ENCODE results near the gene IQCC.

IQCC gene

DNA sequence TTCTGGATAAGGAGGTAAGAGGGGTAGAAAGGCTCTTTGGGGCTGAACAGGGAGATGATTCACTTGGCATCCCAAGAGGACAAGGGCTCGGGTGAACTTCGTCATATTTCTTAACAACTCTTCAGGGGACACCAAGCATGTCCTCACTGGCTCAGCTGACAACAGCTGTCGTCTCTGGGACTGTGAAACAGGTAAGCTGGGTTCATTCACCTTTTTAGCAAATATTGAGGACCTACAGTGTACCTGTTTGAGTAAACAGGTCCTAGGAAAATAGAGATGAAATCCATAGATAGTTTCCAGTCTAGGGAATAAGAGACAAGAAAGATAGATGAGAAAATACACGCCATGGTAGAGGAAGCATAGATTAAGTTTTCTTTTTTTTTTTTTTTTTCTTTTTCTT, 18.8 kb downstream of the IQCC start:
- no peak for DNase-seq

DNA sequence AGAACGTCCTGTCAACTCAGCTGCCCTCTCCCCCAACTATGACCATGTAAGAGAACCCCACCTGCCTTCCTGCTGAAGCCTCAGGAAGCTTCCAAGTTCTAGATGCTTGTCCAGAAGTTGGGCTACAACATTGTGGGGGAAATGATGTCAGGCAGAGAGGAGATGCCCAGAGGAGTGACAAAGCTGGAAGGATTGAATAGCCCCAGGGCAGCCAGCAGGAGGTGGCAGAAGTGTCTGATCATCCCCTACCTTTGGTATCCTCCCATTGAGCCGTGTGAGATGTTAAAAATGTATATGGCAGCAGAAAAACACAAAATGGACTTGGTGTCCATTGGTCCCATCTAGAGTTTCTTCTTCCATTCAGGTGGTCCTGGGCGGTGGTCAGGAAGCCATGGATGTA, 23.3 kb downstream of the IQCC start:
- DNase-seq: no peak

DNA sequence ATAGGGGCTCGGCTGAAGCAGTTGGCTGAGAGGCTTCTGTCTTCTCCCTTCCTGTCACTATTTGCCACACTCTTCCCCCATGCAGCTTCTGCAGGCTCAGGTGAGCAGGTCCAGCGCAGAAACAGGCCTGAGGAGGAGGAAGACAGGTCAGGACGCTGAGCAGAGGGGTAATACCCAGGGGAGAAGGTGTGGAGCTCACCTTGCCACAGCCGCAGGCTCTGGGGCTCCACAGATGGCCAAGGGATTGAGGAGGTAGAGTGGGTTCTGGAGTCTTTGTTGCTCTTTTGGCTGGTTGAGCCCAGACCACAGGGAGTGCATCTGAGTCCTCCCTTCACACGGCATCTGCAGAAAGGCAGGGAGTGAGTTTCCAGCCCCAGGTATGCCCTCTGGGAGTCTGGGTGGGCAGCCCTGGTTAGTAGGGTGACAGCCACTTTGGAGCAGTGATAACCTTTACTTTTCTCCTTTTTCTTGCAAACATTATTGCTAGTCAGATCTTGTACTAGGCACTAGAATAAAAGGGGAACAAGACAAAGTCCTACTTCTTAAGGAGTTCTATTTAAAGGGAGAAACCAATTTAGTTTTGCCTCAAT, 26.5 kb downstream of the IQCC start:
- no peak for DNase-seq

DNA sequence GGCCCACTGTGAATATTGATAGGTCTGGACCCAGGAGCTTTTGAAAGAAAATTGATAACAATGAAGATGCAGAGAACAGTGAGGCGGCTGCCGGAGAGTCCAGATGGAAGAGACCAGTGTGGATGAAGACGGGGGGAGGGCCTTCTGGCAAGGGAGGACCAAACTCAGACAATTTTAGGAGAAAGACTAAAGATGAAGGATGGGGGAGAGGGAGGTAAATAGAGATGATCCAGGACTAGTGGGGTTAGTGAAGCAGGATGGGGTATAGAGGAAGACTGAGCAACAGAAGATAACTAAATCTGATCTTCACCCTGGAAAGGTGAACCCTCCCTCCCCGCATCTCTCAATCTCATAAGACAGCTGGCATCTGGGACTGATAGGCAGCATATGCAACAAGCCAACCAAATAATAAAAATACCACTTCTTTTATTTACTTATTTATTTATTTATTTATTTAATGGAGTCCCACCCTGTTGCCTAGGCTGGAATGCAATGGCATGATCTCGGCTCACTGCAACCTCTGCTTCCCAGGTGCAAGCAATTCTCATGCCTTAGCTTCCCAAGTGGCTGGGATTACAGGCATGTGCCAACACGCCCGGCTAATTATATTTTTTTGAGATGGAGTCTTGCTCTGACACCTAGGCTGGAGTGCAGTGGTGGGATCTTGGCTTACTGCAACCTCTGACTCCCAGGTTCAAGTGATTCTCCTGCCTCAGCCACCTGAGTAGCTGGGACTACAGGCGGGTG, 27.3 kb downstream of the IQCC start:
- no peak for DNase-seq

DNA sequence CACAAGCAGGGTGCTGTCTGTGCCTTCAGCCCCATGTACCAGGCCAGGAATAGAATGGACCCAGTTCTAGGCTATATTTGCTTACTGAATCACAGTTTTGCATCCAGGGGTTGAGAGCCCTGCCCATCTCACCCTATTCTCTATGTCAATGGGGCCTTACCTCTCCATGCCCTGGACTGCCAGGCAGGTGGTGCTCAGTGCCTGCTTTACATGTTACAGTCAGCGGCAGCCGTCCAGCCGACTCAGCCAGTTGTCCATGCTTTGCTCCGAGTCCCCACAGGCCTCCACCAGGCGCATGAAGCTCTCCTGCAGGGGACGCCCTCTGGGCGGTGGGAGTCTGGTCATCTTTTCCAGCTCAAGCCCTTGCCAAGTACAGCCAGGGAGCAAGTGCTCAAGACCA, 29.3 kb downstream of the IQCC start:
- no peak for DNase-seq

DNA sequence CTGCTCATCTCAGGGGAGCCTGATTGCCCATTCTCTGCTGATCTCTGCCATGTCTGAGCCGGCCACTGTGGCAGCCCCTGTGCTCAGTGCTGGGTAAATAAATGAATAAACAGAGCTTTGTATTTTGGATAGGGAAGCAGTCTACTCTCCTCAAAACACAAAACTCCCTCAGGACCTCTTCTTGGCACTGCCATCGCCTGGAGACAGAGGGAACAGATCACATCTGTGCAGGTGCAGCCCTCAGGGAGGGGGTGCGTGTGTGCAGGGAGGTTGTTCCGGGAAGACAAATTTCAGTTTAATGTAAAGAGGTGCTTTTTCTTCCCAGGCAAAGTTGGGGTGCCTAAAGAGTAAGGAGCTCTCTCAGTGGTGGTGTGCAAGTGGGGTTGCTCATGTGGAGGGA, 33.9 kb downstream of the IQCC start:
- no peak for DNase-seq

DNA sequence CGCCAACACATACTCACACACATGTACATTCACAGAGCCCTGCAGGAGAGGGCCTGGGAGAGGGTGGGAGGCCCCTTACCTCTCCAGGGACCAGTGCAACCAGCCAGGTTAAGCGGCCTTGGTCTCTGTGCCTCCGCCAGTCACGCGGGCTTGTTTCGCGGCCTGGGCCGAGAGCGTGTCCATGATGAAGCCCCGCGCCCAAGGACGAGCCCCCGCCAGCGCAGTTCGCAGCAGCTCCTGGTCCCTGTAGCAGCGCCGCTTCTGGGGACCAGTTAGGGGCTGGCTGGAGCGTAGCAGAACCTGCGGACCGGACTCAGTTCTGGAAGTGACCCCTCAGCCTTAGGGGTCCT, 34.3 kb downstream of the IQCC start:
- DNase-seq: no peak

DNA sequence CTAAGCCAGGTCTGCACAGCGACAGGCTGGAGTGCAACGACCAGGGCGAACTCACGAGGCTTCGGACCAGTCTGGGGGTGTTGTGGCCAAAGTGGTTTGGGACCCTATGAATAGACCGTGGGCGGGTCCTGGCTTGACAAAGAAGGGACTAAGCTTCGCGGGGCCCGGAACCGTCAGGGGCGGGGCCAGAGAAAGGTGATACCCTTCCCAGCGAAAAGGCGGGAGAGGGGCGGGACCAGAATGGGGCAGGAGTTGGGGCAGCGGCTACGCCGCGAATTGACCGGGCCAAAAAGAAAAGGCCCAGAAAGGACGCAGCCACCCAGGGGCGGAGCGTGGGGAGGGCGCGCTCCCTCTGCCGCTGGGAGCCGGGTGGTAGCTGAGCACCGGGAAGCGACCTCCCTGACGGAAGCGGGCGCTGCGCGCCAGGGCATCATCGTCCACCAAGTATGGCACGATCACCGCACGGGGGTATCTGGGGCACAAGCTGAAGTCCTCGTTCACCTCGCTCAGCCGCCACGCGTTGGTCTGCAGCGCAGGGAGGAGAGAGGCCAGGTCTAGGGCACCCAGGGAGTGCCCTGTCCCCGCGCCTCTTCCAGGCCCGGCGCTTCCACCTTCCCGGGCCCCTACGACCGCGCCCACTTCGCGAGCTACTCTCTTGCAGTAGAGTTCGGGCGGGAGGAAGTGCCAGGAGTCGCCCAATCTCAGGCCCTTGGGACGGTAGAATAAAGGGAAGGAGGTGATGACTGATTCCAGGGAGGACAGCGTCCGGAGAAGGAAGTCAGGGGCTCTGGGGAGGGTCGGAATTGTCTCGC, 34.9 kb downstream of the IQCC start:
- DNase-seq: peak; percentile 56 to 68

DNA sequence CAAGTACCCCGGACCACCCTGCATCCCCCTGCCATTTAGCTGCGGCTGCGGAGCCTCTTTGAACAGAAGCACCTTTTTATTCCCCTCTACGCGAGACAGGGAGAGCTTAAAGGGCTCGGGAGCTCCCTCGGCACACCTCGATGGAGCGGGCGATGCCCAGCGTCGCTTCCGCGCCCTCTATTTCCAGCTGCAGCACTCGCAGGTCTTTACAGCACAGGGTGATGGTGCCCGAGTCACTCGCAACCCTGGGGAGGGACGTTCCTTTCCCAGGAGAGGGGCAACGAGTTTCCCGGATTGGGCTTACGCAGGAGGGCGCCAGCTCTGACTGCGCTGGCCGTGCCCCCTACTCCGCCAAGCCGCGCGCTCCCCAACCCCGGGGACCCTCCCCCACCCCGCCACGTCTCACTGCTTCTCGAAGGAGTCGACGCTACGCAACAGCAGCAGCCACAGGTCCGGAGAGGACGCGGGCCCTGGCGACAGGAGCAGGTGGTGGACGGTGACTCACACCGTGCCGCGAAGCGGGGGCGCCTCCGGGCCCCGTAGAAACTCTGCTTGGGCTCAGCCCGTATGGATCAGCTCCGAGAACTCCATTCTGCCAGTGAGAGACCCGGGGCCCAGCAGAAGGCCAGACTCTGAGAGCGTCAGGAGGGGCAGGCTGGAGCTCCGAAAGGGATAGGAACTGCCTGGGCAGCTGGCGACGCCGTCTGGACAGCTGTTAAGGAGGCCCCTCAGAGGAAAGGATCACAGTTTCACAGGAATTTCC, 35.7 kb downstream of the IQCC start:
- peak; percentile 44 to 54 for DNase-seq

DNA sequence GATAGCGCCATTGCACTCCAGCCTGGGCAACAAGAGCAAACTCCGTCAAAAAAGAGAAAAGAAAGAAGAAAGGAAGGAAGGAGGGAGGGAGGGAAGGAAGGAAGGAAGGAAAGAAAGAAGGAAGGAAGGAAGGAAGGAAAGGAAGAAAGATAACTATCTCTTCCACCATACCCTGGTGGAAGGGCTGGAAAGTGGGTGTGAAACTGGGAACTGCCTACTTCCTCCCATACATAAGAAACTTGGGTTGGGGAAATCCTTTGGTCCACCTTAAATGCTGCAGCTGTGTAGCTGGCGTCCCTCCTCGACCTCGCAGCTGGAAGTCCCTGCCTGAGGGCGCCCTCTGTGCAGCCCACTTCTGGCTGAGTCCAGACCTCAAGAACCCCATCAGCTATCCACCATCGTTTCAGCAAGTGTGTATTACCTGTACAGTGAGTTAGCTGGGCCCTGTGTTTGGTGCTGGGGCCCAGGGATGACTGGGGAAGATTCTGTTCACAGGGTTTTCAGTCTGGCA, 36.9 kb downstream of the IQCC start:
- DNase-seq: no peak

DNA sequence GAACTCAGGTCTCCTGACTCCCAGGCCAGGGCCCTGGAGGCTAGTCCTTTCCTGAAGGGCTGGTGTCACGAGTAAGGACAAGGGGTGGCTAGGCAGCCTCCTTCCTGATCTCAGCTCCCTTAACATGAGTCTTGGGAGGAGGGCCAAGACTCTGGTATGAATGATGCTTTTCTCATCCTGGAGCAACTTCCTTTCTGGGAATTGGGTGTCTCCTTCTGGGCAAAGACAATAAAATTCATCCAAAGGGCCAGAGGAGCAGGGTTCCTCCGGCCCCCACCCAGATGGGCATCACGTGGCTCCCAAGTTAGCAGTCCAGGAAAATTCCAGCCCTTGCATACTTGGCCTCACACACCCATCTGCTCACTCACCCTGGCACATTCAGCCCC, 41.4 kb downstream of the IQCC start, which contains the start of gene FAM167B:
Gene FAM167B, plus strand, starts transcription at position 335 of the 386 bp plus-strand sequence. CDS start 200 bp downstream, outside the sequence.
- no peak for DNase-seq

DNA sequence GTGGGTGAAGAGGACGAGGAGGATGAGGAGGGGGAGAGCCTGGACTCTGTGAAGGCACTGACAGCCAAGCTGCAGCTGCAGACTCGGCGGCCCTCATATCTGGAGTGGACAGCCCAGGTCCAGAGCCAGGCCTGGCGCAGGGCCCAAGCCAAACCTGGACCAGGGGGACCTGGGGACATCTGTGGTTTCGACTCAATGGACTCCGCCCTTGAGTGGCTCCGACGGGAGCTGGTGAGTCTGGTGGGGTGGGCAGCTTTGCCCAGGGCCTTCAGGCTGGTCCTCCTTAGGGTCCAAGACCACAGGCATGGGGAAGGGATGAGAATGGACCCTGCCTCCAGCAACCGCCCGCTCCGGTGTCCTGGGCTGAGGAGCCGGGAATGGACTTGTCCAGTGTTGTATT, 42.0 kb downstream of the IQCC start:
- no peak for DNase-seq

DNA sequence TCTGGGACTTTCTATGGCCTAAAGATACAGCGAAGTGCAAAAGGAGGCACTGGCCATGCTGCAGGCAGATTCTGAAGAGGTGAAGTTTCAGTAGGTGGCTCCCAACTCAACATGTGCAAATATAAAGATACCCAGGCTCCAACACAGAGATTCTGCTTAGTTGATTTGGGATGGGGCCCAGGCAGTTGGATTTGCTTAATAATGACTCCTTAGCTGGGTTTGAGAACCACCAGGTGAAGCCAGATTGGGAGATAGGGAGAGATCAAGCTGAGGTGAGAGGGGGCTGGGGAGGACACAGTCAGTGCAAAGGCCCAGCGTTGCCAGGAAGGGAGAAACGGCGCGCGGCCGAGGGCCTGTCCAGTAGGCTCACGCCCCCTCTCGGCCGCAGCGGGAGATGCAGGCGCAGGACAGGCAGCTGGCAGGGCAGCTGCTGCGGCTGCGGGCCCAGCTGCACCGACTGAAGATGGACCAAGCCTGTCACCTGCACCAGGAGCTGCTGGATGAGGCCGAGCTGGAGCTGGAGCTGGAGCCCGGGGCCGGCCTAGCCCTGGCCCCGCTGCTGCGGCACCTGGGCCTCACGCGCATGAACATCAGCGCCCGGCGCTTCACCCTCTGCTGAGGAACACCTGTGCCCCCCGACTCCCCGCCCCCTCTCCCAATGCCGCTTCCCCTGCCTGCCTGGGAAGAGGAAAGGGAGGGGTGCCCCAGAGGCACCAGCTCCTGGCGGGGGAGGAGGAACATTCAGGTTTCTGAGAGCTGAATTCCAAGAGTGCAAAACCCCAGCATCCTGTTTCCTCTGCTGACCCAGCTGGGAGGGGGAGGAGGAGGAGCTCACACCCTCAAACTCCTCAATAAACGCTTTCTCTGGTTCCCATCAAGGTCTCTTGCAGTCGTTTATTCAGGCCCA, 42.8 kb downstream of the IQCC start:
- DNase-seq: peak; percentile 90 to 93

DNA sequence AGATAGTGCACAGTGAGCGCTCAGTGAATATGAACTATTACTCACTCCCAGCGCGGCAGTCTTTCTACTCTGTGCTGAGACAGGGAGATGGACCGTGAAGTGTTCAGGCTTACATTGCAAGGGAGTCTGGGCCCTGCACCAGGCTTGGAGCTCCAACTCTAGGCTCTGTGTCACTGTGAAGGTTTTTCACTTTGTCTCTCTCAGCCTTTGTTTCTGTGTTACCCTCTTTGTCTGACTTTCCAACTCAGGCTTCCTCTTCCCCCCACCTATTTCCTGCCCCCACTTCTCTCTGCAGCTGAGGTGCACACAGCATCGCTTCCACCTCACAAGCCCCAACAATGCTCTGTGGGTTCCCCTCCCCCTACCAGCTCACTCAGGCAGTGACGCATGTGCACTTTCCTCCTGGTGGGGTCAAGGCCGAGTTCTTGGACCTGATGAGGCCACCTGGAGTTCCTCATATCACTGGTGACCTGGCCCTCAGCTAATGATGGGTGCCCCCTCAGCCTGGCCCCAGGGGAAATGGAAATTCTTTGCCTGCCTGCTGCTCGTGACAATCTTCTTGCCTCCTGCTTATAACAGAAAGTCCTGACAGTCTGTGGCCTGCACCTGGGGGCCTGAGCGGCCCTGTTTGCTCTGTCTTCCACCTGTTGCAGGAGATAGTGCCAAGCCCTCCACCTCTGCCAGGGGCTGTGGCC, 44.5 kb downstream of the IQCC start:
- DNase-seq: peak; percentile 82 to 86

DNA sequence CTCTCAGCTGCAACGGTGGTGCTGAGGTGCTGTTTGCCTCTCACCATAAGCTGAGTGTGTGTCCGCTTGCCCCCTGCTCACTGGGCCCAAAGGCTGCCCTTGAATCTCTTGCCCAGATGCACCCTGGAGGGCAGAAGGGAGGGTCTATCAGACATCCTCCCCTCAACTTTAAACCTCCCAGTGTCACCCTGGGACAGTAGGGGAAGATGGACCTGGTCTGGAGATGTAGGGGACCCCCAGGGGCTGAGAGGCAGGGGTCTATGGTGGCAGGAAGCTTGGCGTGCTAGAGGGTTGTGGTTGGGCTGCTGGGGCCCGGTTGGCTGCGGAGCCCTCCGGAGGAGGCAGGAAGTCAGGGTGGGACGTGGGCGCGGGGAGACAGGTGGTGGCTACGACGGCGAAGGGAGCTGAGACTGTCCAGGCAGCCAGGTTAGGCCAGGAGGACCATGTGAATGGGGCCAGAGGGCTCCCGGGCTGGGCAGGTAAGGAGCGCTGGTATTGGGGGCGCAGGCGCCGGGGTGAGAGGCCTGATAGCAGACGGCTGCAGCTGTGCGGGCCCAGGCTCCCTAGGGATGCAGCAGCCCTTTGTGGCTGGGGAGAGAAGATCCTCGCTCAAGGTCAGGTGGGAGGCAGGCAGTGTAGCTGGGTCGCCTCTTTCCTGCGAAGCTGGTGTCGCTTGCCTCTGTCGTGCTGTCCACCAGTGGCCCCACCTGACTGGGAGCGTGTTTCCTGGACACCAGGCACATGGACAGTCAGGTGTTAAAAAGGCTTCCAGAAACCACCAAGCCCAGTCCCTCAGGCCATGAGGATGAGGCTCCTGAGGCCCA, 45.6 kb downstream of the IQCC start, which contains the start of gene LCK:
Gene LCK, plus strand, starts transcription at position 373 of the 824 bp plus-strand sequence. CDS start 23,065 bp downstream, outside the sequence.
- peak; percentile 80 to 82 for DNase-seq

DNA sequence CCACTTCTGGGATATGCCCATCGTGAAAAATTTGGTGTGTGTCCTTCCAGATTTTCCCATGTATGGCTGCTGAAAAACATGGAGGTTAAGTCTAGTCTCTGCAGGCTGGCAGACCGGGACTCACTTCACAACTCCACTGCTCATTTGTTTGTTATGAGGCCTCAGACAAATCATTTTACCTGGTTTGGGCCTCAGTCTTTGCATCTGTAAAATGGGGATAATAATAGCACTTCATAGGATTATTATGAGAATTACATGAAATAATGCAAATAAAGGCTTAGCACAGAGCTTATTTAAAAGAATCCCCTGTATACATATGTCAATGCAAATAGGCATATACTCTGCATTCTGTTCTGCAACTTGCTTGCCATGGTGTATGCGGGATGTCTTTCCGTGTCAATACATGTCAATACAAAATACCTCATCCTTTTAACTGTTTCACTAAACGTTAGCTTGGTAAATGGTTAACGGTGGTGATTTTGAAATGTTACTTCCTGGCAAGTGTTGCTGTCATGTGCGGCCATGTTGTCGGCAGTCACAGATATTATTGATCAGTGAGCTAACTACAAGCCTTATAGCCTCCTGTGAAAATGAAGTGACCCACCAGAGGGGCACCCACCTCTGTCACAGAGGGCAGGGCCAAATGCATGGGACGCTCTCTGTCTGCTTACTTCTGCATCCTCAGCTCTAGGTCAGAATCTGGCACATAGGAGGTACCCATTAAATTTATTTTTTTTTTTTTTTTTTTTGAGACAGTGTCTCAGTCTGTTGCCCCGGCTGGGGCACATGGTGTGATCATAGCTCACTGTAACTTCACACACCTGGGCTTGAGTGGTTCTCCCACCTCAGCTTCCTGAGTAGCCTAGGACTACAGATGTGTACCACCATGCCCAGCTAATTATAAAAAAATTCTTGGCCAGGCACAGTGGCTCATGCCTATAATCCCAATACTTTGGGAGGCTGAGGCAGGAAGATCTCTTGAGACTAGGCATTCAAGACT, 49.9 kb downstream of the IQCC start:
- no peak for DNase-seq

DNA sequence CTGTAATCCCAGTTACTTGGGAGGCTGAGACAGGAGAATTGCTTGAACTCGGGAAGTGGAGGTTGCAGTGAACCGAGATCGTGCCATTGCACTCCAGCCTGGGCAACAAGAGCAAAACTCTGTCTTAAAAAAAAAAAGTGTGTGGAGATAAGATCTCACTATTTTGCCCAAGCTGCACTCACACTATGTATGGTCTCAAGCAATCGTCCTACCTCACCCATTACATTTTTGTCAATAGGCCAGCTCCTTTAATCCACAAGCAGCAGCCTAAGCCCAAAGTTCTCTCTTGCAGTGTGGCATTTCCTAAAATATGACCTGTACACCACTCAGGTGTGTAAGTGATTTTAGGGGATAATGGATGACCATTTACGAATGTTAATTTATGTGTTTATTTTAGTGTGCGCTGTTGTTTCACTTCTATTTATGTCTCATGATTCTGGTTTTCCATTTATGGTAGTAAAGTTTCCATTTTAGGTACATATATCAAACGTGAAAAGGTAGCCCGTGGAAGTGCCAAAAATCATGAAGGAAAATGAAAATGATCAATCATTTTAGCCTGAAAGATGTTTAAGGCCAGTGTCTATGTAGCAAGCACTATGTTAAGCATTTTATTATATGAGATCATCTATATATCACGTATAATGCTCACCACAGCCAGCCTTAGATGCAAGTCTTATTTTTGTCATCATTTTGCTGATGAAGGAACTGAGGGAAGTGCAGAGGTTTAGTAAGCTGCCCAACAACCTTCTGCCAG, 51.2 kb downstream of the IQCC start:
- no peak for DNase-seq

DNA sequence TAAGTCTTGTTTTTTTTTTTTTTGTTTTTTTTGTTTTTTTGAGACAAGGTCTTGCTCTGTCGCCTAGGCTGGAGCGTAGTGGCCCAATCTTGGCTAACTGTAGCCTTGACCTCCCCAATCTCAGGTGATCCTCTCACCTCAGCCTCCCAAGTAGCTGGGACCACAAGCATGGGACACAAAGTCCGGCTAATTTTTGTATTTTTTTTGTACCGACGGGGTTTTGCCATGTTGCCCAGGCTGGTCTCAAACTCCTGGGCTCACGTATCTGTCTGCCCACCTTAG, 51.7 kb downstream of the IQCC start:
- no peak for DNase-seq

All from activated CD4-positive, alpha-beta T cell treated with anti-CD3 and anti-CD28 coated beads, Interleukin-2, amount 50 U/mL, for 48 hours (primary cell).